Measurements from ENCODE around the gene PTGDR. TPM values are rescaled to one million over a fixed set of nuclear protein-coding genes. Genes with fewer than 3 reads are reported as not detected.
A peak's percentile ranks its signal among the peaks of the same experiment; 100 is the strongest.

Gene PTGDR, protein sequence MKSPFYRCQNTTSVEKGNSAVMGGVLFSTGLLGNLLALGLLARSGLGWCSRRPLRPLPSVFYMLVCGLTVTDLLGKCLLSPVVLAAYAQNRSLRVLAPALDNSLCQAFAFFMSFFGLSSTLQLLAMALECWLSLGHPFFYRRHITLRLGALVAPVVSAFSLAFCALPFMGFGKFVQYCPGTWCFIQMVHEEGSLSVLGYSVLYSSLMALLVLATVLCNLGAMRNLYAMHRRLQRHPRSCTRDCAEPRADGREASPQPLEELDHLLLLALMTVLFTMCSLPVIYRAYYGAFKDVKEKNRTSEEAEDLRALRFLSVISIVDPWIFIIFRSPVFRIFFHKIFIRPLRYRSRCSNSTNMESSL
- not detected for total RNA-seq

- H3K4me3 Mint-ChIP-seq = peak within 1 kb of the TSS; percentile 69
- no peaks in the 10 kb centered on the region for H3K36me3 Mint-ChIP-seq (ENCODE audit: low read depth)
- peaks cover 22% of the 10 kb centered on the region for H3K4me1 Mint-ChIP-seq (ENCODE audit: low read depth)
- H3K27ac Mint-ChIP-seq = no peak within 1 kb of the TSS
- peak; percentile 17 for DNase-seq
- peaks cover 45% of the 10 kb centered on the region for H3K27me3 Mint-ChIP-seq (ENCODE audit: low read depth)
- no peaks in the 10 kb centered on the region for H3K9me3 Mint-ChIP-seq
- intact Hi-C loops (cut with micrococcal nuclease) = no loop called here
- CTCF ChIA-PET = interaction anchor here (0.6 kb wide), 1 partner anchor 272 kb away, joined by 3 read pairs; no protein-coding TSS in a partner anchor
Observed at GRCh38 chr14:52267501-52268278, at the start of gene PTGDR. TSS of gene PTGDR (plus strand) at chr14:52267698. CDS start at chr14:52267815, 117 bp downstream.

DNA sequence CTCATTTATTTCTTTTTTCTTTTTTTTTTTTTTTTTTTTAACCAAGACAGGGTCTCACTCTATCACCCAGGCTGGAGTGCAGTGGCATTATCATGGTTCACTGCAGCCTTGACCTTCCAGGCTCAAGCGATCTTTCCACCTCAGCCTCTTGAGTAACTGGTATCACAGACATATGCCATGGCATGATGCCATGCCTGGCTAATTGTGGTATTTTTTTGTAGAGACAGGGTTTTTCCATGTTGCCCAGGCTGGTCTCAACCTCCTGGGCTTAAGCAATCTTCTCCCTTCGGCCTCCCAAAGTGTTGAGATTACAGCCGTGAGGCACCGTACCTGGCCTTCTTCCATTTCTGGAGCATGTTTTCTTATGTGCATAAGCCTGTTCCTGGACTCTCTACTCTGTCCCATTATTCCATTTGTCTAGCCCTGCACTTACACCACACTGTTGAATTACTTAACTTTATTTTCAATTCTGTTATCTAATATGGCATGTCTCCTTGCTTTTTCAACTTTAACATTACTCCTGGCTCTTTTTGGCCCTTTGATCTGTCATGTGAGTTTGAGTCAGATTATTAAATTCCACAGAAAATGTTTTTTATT lies 47.9 kb upstream of the PTGDR start:
- DNase-seq = no peak
- Mint-ChIP-seq H3K9me3 (no peaks in the 10 kb centered on the region), H3K36me3 (ENCODE audit: low read depth) (no peaks in the 10 kb centered on the region), H3K27ac (no peak overlapping the region), H3K4me1 (ENCODE audit: low read depth) (peaks cover 7% of the 10 kb centered on the region), H3K27me3 (ENCODE audit: low read depth) (no peaks in the 10 kb centered on the region), H3K4me3 (no peak overlapping the region)
- CTCF ChIA-PET = no interaction called here
- intact Hi-C loops (cut with micrococcal nuclease) = no loop called here

DNA sequence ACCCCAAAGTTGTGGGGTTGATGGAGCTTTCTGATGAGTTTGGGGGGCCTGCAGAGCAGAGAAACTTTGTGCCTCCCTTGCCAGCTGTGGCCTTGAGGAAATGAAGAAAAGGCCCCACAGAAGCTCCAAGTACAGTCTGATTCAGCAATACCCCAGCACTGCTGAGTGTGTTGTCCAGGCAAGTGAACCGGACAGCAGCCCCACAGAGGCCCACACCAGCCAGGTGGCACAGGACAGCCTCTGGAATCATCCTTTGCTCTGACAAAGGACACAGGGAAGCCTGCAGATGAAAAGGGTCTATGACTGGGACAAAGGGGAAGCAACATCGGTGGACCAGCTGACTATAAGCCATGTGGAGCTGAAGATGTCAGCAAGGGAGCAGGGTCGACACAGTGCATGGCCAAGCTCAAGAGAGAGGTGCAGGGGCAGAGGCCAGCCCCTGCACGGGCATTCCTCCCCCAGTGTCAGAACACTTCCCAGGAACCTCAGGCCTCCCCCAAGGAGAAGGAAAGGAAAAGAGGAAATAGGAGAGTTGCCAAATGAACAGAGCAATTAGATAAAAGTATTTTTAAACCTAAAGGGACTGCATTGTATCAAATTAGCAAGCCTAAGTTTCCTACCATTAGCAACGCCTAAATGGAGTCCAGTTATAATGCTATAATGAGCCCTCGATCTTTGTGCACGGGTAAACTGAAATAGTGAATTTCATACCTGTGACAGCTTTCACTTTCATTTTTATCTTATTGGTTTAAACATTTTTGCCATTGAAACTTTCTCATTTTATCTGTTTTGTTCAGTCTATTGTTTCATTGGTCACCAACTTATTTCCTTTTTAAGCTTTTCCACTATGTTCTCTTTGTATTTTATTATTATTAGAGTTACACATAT lies 46.3 kb upstream of the PTGDR start:
- CTCF ChIA-PET = no interaction called here
- H3K9me3 Mint-ChIP-seq = no peaks in the 10 kb centered on the region
- H3K4me1 Mint-ChIP-seq (ENCODE audit: low read depth) = peaks cover 7% of the 10 kb centered on the region
- no peak overlapping the region for H3K27ac Mint-ChIP-seq
- DNase-seq = no peak
- peak overlapping the region; percentile 53 for H3K4me3 Mint-ChIP-seq
- intact Hi-C loops (cut with micrococcal nuclease) = no loop called here
- H3K36me3 Mint-ChIP-seq (ENCODE audit: low read depth) = no peaks in the 10 kb centered on the region
- no peaks in the 10 kb centered on the region for H3K27me3 Mint-ChIP-seq (ENCODE audit: low read depth)

DNA sequence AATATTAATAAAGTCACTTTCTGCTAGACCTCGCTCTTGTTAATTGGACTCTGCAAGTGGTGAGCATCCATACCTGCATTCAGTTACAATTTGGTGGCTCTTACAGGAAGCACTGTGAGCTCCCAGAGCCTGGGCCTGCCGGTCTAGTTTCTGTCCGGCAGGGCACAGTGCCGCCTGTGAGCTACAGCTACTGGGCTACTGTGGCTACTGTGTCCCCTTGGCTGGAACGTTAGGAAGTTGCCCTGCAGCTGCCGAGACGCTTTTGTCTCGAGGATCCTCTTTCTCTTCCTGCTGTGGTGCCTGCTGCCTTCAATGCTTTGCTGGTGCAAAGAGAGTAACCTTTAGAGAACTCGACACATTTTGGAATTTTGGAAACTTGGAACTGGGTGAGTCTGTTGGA lies 44.6 kb upstream of the PTGDR start:
- Mint-ChIP-seq H3K9me3 (no peaks in the 10 kb centered on the region), H3K27me3 (ENCODE audit: low read depth) (no peaks in the 10 kb centered on the region), H3K4me3 (no peak overlapping the region), H3K36me3 (ENCODE audit: low read depth) (no peaks in the 10 kb centered on the region), H3K4me1 (ENCODE audit: low read depth) (peaks cover 7% of the 10 kb centered on the region), H3K27ac (no peak overlapping the region)
- no peak for DNase-seq
- CTCF ChIA-PET = no interaction called here
- intact Hi-C loops (cut with micrococcal nuclease) = no loop called here

- DNase-seq = no peak
- H3K4me3 Mint-ChIP-seq = no peak overlapping the region
- H3K27ac Mint-ChIP-seq = no peak overlapping the region
- intact Hi-C loops (cut with micrococcal nuclease) = no loop called here
- CTCF ChIA-PET = no interaction called here
- no peaks in the 10 kb centered on the region for H3K9me3 Mint-ChIP-seq
- H3K27me3 Mint-ChIP-seq (ENCODE audit: low read depth) = no peaks in the 10 kb centered on the region
- H3K36me3 Mint-ChIP-seq (ENCODE audit: low read depth) = no peaks in the 10 kb centered on the region
- H3K4me1 Mint-ChIP-seq (ENCODE audit: low read depth) = no peaks in the 10 kb centered on the region
Observed at GRCh38 chr14:52227619-52228222, 39.8 kb upstream of the PTGDR start.

DNA sequence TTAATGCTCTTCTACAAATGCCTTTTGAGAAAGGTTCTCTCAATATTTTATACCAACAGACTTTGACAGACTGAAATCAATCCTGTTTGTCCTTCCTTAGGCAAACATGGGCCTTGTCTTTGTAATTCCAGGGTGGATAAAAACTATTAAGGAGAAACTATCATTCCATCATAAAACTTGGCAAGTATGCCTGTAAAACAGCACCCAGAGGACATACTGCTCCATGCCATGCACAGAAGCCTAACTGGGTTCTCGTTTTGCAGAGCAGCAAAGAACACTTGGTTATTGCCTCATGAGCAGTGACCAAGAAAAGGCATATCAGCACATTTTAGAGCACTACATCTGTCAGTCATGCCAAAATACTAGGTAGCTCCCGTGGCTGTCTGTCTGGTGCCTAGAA lies 33.8 kb upstream of the PTGDR start:
- Mint-ChIP-seq H3K27ac (no peak overlapping the region), H3K4me1 (ENCODE audit: low read depth) (no peaks in the 10 kb centered on the region), H3K4me3 (no peak overlapping the region), H3K9me3 (no peaks in the 10 kb centered on the region), H3K27me3 (ENCODE audit: low read depth) (no peaks in the 10 kb centered on the region), H3K36me3 (ENCODE audit: low read depth) (no peaks in the 10 kb centered on the region)
- no peak for DNase-seq
- CTCF ChIA-PET = no interaction called here
- intact Hi-C loops (cut with micrococcal nuclease) = no loop called here

GRCh38 chr14:52235434-52235833 lies 32.1 kb upstream of the PTGDR start:
- Mint-ChIP-seq H3K9me3 (no peaks in the 10 kb centered on the region), H3K27me3 (ENCODE audit: low read depth) (no peaks in the 10 kb centered on the region), H3K36me3 (ENCODE audit: low read depth) (no peaks in the 10 kb centered on the region), H3K27ac (no peak overlapping the region), H3K4me1 (ENCODE audit: low read depth) (peaks cover 4% of the 10 kb centered on the region), H3K4me3 (no peak overlapping the region)
- no peak for DNase-seq
- intact Hi-C loops (cut with micrococcal nuclease) = no loop called here
- CTCF ChIA-PET = no interaction called here

DNA sequence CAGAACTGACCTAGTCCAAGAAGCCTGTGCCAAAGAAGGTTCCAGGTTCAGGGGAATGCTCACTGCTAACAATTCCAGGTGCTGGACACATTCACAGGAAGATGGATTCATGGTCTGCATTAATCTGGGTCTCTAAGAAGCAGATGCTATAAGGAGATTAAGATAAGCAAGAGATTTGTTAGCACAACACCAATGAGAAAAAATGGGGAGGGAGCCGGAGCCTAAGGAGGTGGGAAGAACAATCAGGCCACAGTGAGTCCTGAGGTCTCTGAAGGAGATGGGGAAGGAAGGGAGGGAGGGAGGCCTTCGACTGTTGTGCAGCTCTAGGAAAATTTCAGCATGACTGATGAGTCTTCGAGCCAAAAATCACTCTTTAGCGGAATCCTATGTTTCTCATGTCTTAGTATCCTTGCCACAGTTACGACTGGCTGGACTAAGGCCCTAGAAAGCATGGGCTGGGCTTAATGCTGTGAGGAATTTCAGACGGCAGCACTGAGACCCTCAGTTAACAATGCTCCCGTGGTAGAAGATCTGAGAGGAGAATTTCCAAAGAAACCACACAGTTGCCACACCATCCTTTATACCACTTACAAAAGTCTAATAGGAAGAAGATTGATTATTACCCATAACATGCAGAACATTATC lies 31.5 kb upstream of the PTGDR start:
- CTCF ChIA-PET = no interaction called here
- H3K9me3 Mint-ChIP-seq = no peaks in the 10 kb centered on the region
- no peak for DNase-seq
- no peak overlapping the region for H3K27ac Mint-ChIP-seq
- intact Hi-C loops (cut with micrococcal nuclease) = no loop called here
- H3K4me3 Mint-ChIP-seq = no peak overlapping the region
- H3K4me1 Mint-ChIP-seq (ENCODE audit: low read depth) = peaks cover 4% of the 10 kb centered on the region
- no peaks in the 10 kb centered on the region for H3K36me3 Mint-ChIP-seq (ENCODE audit: low read depth)
- no peaks in the 10 kb centered on the region for H3K27me3 Mint-ChIP-seq (ENCODE audit: low read depth)

DNA sequence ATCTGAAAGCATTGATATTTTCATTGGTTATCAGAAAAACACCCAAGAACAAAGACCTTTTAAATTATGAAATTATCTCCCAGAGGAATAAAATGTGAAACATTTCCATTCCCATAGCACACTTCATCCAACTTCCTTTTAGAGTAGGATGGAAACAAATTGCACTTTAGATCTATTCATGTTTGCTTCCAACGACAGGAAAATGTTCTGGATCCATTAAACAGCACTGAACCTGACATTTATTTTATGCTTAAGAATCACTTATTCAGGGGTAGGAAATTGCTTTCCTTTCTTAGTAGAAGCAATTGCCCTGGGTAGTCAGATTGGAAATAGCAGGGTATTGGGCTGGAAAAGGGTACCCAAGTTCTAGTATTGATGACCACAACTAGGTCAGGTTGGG lies 28.8 kb upstream of the PTGDR start:
- intact Hi-C loops (cut with micrococcal nuclease) = no loop called here
- no peaks in the 10 kb centered on the region for H3K27me3 Mint-ChIP-seq (ENCODE audit: low read depth)
- CTCF ChIA-PET = no interaction called here
- no peak for DNase-seq
- H3K4me1 Mint-ChIP-seq (ENCODE audit: low read depth) = peaks cover 4% of the 10 kb centered on the region
- no peaks in the 10 kb centered on the region for H3K36me3 Mint-ChIP-seq (ENCODE audit: low read depth)
- H3K27ac Mint-ChIP-seq = no peak overlapping the region
- H3K9me3 Mint-ChIP-seq = no peaks in the 10 kb centered on the region
- H3K4me3 Mint-ChIP-seq = no peak overlapping the region

DNA sequence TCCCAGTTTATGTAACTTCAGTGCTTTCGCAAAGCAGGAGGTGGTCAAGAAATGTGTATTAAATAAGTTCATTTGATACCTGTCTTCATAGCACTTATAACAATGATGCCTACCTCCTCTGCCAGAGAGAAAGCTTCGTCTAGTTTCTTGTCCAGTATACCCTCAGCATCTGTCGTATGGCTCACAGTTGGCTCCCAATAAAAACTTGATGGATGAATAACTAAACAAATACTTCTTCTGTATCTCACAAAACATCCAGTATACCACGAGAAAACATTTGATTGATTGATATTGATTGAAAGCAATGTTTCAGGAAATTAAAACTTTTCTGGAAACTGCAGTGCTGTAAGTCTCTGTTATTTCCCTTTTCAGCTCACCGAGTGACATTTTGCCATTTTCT lies 26.9 kb upstream of the PTGDR start:
- Mint-ChIP-seq H3K27ac (no peak overlapping the region), H3K9me3 (no peaks in the 10 kb centered on the region), H3K4me1 (ENCODE audit: low read depth) (peaks cover 4% of the 10 kb centered on the region), H3K36me3 (ENCODE audit: low read depth) (no peaks in the 10 kb centered on the region), H3K4me3 (no peak overlapping the region), H3K27me3 (ENCODE audit: low read depth) (no peaks in the 10 kb centered on the region)
- no peak for DNase-seq
- CTCF ChIA-PET = no interaction called here
- intact Hi-C loops (cut with micrococcal nuclease) = loop anchor here (1.0 kb wide), 1 partner anchor 35 kb away; no protein-coding TSS in a partner anchor

- Mint-ChIP-seq H3K4me3 (no peak overlapping the region), H3K27me3 (ENCODE audit: low read depth) (no peaks in the 10 kb centered on the region)
- intact Hi-C loops (cut with micrococcal nuclease) = no loop called here
Observed at GRCh38 chr14:52241087-52241793, 26.3 kb upstream of the PTGDR start.

More at GRCh38 chr14:52241087-52241793, 26.3 kb upstream of the PTGDR start:
- Mint-ChIP-seq H3K9me3 (no peaks in the 10 kb centered on the region), H3K27ac (no peak overlapping the region), H3K4me1 (ENCODE audit: low read depth) (peaks cover 4% of the 10 kb centered on the region), H3K36me3 (ENCODE audit: low read depth) (no peaks in the 10 kb centered on the region)
- DNase-seq = no peak
- CTCF ChIA-PET = no interaction called here

Measured in activated naive CD4-positive, alpha-beta T cell treated with anti-CD3 and anti-CD28 coated beads for 36 hours (primary cell).